WERI-Rb-1 (cell line): ENCODE measurements around the gene SNX10.

Experiments used
- DNase-seq: peaks from one replicate; pipeline ENCODE4 v3.0.0-alpha.2; 2020
- H3K27ac ChIP-seq: fragments of 250-450 bp; sonication (Bioruptor Pico); 2 replicates; pipeline ENCODE4 v1.5.1; 2020; ENCODE audit warnings: mild to moderate bottlenecking, moderate library complexity
- H3K27me3 ChIP-seq: fragments of 250-450 bp; sonication (Bioruptor Pico); 2 replicates; pipeline ENCODE4 v1.5.1; 2021; ENCODE audit warnings: mild to moderate bottlenecking, low read depth, moderate library complexity; ENCODE audit not compliant: insufficient read depth, severe bottlenecking
- H3K36me3 ChIP-seq: fragments of 250-450 bp; sonication (Bioruptor Pico); 2 replicates; pipeline ENCODE4 v1.5.1; 2020; ENCODE audit warnings: mild to moderate bottlenecking, moderate library complexity
- H3K4me3 ChIP-seq: 2 replicates; pipeline ENCODE4 v1.5.1; 2011; ENCODE audit warnings: low read depth, mild to moderate bottlenecking, control low read depth, low read length
- H3K9me3 ChIP-seq: fragments of 250-450 bp; sonication (Bioruptor Pico); 2 replicates; pipeline ENCODE4 v1.5.1; 2021; ENCODE audit warnings: mild to moderate bottlenecking, moderate library complexity; ENCODE audit not compliant: severe bottlenecking
- CTCF ChIP-seq: IDR thresholded peaks from 2 replicates; pipeline ENCODE4 v1.5.1; 2011; ENCODE audit warnings: low read depth, mild to moderate bottlenecking, control low read depth, inconsistent platforms, low read length

The SNX10 gene

DNA sequence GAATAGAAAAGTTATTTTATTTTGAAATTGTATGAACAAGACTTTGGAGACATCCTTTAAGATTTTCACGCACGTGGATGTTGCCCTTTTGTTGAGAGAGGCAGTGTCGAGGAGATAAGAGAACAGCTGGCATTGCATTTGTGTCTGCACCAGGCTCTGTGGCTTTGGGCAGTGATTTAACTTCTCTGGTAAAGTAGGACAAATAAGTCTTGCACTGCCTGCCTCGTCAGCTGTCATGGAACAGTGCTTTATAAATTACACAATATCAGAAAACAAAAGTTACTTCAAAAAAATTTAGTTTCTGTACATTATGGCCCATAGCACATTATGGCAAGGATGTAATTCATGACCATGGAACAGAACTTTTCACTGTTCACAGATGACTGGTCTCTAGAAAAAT lies 20.1 kb downstream of the SNX10 start:
- no peak for TF ChIP-seq CTCF
- H3K36me3 ChIP-seq: no peaks in the 10 kb centered on the region
- DNase-seq: no peak

GRCh38 chr7:26317211-26317610 lies 25.5 kb downstream of the SNX10 start:
- Histone ChIP-seq H3K9me3 (no peaks in the 10 kb centered on the region), H3K27me3 (no peaks in the 10 kb centered on the region), H3K36me3 (no peaks in the 10 kb centered on the region), H3K4me3 (no peak overlapping the region), H3K27ac (no peak overlapping the region)
- TF ChIP-seq CTCF: no peak
- DNase-seq: no peak

More for the DNA sequence above, 20.1 kb downstream of the SNX10 start:
- H3K27me3 ChIP-seq: no peaks in the 10 kb centered on the region
- no peaks in the 10 kb centered on the region for H3K9me3 ChIP-seq
- no peak overlapping the region for H3K4me3 ChIP-seq
- H3K27ac ChIP-seq: no peak overlapping the region

DNA sequence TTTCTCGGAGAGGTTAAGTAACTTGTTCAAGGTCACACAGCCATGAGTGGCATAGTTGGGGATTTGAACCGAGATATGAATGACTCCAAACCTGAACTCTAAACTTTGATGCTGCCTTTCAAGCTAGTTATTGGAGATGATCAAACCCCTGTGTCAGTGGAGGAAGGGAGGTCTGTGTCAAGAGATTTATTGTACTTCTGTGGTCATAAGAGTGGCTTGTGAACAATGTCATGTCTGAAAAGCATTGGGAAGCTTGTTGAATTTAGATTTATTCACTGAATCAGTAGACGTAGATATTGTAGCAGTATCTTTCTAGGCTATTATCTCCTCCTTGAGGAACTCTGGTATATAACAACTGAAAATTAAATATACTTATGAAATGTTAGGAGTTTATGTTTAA lies 27.3 kb downstream of the SNX10 start:
- Histone ChIP-seq H3K9me3 (no peaks in the 10 kb centered on the region), H3K27ac (no peak overlapping the region), H3K27me3 (no peaks in the 10 kb centered on the region), H3K4me3 (no peak overlapping the region), H3K36me3 (no peaks in the 10 kb centered on the region)
- DNase-seq: no peak
- no peak for TF ChIP-seq CTCF

GRCh38 chr7:26319636-26320035 lies 28.0 kb downstream of the SNX10 start:
- Histone ChIP-seq H3K36me3 (no peaks in the 10 kb centered on the region), H3K4me3 (no peak overlapping the region), H3K27ac (no peak overlapping the region), H3K27me3 (no peaks in the 10 kb centered on the region), H3K9me3 (no peaks in the 10 kb centered on the region)
- no peak for TF ChIP-seq CTCF
- no peak for DNase-seq

DNA sequence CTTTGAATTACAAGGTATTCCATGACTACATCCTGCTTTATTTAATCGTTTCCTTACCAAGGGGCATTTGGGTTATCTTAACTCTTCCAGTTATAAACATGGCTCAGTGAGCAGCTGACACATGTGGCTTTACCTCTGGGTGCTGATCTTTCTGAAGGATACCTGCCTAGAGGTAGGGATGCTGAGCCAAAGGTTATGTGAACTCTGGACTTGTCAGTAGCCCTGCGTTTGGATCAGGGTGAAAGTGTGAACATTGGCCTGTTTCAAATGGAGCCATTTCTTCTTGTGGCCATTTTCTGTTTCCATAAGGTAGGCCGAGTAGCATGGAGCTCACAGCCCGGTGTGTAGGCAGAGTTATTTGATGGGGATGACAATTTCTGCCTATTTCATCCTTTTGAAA lies 29.2 kb downstream of the SNX10 start:
- TF ChIP-seq CTCF: no peak
- H3K27ac ChIP-seq: no peak overlapping the region
- no peaks in the 10 kb centered on the region for H3K27me3 ChIP-seq
- H3K36me3 ChIP-seq: no peaks in the 10 kb centered on the region
- H3K9me3 ChIP-seq: no peaks in the 10 kb centered on the region
- no peak for DNase-seq
- H3K4me3 ChIP-seq: no peak overlapping the region

DNA sequence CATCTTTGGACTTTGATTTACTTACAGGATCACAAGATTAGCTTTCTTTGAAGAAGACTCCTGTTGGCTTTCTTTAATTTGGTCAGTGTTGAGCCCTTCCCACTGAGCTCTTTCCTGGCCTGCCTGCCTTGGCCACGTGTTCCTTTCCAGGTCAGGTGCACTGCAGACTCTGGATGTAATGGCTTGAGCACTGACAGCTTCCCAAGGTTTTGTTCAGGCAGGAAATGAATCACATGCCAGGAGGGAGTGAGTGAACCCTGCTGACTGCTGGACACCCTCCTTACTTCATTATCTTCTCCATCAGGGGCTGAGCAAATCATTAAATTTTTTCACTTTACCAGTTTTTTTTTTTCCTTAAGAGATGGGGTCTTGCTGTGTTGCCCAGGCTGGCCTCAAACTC lies 29.8 kb downstream of the SNX10 start:
- no peak for DNase-seq
- no peak overlapping the region for H3K27ac ChIP-seq
- TF ChIP-seq CTCF: no peak
- no peaks in the 10 kb centered on the region for H3K9me3 ChIP-seq
- H3K36me3 ChIP-seq: no peaks in the 10 kb centered on the region
- no peak overlapping the region for H3K4me3 ChIP-seq
- H3K27me3 ChIP-seq: no peaks in the 10 kb centered on the region
